GM18870 (cell line): ENCODE measurements around the gene NHLH2.

Experiments
- ATAC-seq: cut with Tn5 transposase; IDR thresholded peaks from one replicate; pipeline ENCODE4 v1.9.1; 2021; ENCODE audit warnings: moderate library complexity; ENCODE audit not compliant: unreplicated experiment

Gene NHLH2

DNA sequence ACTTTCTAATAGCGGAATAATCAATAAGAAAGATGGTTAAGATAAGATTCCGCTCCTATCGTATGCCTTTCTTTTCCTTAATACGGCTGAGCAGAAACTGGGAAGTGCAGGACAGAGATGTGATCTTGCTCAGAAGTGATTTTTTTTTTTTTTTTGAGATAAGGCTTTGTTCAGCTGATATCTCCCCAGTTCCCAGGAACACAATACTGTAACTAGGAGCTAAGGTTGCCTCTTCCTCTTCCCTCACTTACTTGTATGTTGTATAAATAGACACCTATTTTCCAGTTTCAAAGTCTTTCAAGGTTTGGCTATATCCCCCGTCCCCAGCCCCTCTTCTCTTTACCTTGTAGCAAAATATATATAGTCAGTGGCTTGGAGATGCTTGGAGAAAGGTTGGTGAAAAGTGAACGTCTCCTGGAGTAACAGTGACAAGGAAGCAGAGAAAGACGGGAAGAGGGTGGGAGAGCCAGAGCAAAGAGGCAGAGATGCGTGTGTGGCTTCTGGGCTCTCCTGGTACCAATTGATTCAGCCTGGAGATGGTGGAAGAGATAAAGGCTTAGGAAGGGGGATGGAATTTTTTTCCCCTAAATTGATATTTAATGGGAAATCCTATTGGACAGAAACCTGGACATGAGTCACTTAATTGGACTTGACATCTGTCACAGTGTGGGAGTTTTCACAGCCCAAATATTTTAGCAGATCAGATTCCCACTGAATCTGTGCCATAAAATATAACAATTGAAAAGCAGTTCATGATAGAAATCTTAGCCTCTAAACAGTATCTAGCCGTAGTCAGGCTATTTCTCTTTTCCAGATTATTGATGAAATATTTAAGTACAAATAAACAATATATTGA lies at the start of gene NHLH2:
TSS of gene NHLH2 (minus strand) at position 522 of the 856 bp plus-strand sequence. CDS start 2,754 bp downstream, outside the sequence.
- ATAC-seq: no peak

DNA sequence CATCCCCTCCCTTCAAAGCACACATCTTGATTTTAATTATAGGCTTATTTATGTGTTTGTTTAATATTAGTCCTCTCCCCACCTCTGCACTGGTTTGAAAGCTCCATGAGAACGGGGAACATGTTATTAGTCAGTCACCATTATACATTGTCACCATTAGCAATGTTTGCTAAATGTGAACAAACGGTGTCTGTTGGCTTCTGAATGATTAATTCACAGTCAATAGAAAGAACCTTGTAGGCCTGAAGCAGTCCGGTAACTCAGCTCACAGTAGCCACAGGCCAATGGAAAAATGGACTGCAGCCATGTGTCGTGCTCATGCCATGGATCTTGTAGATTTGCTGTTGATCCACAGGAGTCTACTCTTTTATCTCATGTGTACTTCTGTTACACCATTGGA lies 49.7 kb upstream of the NHLH2 start:
- ATAC-seq: no peak

DNA sequence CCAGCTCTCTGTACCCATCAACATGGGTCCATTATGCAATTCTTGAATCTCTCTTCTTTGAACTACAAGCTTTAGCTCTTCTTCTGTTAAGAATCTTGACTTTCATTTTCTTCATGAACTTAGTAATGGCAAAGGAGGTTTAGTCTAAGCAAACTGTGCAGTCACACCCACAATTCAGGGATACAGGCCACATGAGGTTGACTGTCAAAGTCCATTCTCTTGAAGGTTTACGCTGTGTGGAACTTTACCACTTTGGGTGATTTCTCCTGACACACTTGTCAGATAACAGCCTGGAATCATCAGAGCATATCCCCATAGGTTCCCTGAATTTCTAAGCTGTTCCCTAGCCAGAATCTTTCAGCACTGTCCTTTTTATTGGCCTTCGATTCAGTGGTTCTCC lies 48.0 kb upstream of the NHLH2 start:
- ATAC-seq: no peak

DNA sequence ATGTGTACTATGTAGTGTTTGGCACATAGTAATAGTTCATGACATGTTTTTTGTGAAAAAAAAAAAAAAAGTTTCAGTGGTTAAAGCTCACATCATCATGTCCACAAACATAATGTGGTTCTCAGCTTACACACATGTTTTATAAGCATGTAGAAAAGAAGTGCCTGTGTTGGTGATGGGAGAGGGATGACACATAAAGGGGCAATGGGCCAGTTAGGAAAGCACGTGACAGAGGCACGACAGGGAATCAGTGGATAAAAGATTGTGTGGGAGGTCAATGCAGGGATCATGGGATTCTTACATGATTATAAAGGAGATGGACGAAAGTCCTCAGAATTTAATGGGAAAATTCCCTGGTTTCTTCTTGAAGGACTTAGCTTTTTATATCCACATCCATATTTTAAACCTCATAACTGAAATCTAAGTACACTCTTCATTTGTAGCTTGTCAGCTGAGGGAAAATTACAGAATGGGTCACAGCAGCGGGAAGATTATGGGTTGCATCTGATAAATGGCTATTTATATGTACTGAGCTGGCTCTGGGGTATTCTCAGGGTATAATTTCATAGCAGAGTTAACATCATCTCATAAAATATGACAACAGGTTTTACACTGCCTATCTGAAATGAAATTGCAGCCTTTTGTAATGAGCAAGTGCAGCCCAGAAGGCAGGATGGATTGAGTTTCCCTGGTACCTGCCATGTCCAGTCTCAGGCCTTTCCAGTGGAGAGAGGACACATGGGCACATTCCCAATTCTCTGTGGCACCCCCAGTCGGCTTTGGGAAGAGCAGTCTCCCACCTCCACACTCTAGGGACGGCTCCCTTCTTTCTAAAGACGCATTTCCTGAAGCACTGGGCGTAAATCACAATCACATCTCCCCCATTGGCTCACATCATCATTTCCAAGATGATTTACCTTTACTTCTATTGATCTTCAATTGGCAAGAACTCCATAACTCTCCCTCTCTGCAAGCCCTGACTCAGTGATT lies 42.3 kb upstream of the NHLH2 start:
- no peak for ATAC-seq

DNA sequence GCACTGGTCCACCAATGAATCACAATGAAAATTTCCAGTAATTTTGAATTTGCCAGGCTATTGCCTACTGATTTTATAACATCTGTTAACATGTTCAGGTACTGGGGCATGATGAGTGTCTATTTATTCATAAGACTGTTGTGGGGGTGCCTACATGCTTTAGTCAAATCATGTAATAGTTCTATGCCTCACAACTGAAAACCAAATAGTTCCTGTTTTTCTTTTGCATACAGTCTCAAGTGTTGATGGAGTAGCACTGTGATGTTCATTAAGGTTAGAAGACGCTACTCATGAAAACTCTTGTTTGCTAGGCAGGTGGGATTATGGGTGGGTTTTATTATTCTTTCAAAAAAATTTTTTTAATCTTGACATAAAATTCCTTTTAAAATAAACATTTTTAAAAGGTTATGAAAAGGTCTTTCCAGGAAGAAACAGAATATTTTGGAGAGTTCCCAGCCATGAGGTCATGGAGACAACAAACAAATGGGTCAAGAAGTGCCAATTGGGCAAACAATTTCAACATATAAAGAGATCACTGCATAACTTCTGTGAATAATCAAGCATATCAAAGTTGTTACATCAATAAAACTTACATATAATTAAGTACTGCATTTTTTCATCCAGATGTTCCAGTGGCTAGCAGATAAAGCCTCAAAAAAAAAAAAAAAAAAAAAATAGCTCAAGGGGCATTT lies 40.2 kb upstream of the NHLH2 start:
- ATAC-seq: no peak

DNA sequence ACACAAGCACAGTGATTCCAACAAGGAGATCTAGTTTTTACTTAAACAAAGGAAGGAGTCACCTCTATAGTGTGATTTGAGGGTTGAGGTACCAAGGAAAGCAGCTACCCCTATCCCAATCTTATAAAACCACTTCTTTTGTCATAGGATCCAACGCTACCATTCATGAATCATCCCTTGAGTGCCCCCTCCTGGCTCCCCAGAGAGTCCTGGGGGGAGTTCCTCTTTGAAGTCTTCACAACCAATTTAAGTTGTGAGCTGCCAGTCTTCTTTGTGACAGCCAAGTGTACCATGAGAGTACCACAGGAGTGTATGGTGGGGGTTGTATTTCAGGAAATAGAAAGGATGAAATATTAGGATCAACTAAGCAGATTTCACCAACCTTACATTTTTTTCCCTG lies 39.1 kb upstream of the NHLH2 start:
- no peak for ATAC-seq

DNA sequence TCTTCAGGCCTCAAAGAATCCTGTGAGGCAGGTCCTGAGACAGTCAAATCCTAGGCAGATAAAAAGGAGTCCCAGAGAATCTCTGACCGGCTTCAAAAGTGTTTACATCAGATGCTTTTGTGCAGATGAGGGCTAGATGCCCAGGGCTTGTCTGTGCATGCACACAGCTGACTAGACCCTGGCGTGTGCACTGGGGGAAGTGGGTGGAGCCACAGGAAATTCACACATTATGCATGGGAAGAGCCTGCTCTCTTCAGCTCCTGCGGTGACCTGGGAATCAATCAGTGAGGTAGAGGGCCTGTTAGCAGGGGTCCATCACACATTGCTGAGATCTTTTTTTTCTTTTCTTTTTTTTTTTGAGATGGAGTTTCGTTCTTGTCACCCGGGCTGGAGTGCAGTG lies 36.6 kb upstream of the NHLH2 start:
- ATAC-seq: no peak

DNA sequence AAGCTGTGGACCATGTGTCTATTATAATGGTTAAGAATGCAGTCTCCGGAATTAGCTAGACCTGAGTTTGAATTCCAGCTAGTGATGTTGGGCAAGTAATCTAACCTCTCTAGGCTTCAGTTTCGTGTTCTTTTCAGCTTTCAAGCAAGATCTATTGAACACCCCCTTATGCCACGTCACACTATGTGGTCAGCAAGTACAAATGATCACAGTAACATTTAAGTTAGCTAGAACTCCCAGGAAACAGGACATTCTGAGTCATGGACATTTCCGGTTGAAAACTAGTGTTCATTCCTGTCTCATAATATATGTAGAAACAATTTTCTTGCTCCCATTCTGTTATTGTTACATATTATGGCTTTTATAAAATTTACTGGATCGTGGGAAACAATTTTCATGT lies 34.0 kb upstream of the NHLH2 start:
- ATAC-seq: no peak

DNA sequence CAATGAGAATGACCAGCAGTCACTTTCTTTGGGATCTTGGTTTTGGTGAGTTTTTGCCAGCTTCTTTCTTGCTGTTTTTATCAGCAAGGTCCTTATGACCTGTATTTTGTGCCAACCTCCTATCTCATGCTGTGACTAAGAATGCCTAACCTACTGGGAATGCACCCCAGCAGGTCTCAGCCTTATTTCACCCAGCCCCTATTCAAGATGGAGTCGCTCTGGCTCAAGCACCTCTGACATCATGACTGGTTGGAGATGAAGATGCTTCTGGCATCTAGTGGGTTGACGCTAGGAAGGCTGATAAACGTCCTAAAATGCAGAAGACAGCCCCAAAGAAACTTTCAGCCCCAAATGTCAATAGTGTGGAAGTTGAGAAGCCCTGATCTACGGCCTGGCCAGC lies 33.6 kb upstream of the NHLH2 start:
- no peak for ATAC-seq

DNA sequence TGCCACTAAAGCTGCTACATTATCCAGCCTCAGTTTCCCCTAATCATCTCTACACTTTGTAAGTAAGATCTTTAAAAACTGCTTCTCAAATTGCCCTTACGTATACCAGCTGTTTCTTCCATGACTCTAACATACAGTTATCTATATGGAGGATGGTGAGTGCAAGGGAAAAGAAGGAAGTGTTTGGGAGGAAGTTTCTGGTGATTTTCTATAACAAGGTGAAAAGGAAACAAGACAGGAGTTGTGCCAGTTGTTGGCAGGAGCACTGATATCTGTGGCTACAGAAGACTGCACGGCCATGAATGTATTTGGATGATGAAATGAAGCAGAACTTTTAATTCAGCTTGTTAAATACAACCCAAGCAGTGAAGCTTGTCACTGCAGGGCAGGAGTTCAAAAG lies 32.3 kb upstream of the NHLH2 start:
- ATAC-seq: no peak

DNA sequence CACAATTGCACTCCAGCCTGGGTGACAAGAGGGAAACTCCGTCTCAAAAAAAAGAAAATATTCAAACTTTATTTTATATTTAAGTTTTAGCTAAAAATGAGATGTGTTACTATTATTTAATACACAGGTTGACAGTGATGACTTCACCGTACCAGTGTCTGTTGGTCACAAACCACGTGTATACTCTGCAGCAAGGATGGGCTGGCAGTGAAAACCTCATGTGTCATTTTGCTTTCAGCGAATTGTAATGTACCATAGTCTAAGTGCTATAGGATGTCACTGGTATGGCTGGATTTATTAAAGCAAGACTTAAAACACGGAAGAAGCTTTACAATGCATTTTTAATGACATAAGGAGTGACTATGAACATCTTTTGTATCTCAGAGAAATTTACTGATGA lies 28.1 kb upstream of the NHLH2 start:
- no peak for ATAC-seq

DNA sequence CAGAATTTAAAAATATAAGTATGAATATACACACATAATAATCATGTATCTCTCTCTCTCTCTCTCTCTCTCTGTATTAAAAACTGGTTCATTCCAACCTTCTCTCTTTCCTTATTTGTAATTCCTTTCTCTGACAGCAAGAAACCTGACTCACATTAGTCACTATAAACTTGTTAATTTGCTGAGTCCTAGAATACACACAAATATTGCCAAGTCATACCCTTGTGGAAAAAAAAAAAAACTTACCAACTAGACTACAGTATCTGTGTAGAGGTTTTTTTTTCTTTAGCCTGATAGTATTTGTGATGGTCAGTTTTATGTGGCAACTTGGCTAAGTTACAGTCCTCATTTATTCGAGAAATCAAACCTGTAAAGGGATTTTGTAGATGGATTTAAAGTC lies 26.3 kb upstream of the NHLH2 start:
- no peak for ATAC-seq

DNA sequence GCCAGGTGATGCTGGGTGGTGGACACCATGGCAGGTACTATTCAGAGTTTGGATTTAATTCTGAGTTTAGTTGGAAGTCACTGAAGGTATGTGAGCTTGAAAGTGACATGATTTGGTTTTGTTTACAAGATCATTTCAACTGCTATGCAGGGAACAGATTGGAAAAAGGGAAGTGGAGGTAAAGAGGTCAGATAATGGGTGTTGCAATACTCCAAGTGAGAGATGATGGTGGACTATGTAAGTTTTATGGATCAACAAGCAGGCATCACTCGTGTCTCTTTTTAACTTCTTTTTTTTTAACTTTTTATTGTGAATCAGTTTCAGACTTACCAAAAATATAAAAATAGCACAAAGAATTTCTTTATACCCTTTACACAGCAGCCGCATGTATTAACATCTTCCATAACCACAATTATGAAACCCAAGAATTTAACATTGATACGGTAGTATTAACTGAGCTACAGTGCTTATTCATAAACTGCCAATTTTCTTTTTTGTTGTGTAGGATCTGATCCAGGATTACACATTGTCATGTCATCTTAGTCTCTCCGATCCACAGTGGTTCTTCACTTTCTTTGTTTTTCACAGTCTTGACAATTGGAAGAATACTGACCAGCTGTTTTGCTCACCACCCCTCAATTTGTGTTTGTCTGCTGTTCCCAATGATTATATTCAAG lies 24.9 kb upstream of the NHLH2 start:
- ATAC-seq: no peak

DNA sequence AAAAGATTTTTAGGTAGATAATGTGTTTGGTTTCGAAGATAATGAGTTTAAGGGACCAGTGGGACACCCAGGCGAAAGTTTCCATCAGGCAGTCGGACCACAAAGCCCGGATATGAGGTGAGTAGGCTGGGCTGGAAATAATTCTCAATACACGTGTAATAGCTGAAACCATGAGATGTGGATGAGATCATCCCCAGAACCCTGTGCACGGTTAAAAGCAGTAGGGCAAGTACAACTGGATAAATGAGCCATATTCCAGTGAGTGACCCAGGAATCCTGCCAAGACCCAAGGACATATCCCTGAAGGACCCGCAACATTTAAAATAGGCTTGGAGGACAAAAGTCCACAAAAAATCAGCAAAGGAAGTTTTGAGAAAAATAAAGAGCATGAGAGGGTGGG lies 21.5 kb upstream of the NHLH2 start:
- no peak for ATAC-seq

DNA sequence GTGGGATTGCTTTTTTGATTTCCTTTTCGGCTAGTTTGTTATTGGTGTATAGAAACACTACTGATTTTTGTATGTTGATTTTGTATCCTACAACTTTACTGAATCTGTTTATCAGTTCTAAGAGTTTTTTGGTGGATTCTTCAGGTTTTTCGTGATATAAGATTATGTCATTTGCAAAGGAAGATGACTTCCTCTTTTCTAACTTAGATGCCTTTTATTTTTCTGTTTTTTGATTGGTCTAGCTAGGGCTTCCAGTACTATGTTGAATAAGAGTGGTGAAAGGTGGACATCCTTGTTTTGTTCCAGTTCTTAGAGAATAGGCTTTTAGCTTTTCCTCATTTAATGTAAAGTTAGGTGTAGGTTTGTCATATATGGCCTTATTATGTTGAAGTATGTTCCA lies 13.1 kb upstream of the NHLH2 start:
- no peak for ATAC-seq

DNA sequence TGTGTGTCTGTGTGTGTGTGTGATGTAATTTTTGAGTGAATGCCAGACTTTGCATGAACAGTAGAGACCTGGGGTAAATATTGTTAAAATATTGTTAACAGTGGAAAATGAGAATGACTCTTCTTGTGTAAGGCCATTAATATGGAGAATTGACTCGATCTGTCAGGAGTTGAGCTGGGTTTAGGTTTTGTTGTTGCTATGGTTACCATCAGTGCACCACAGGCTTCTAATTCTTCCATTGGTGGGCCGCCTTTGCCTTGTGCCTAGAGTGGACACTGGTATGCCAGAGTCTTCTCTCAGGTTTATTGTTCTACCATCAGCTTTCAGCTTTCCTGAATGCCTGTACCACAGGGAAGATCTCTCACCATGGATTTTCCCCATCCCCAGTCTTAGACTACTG lies 10.0 kb upstream of the NHLH2 start:
- no peak for ATAC-seq

DNA sequence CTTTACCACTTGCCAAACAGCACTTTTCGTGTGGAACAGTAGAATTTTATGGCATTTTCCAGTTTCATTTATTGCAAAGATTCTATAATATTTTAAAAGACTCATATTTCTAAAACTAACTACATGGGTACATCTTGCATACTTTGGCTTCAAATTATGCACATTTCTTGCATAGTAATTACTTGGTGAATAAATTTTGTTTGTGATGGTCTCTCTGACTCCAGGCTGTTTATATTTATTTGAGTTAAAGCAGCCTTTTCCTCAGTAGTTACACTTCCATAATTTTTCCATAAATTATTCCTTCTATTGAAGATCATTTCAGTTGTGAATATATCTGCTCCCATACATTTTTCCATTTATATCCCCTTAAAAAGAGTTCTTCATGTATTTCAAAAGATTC lies 6.9 kb upstream of the NHLH2 start:
- ATAC-seq: no peak

DNA sequence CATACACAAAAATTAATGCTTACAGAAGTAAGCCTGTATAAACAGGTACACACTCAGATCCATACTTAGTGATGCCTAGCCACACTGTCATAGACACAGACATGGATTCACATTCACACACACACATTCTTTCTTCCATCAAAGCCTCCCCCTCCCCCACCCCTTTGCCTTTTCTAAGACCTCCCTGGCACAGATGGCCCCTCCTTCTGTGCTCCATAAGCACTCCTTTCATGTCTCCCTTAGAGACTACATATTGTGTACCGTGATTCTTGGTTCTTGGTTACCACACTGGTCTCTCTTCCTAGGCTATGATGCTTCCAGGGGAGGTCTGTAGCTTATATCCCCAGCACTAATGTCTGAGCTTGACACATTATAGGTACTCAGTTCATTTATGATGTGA lies 2.0 kb upstream of the NHLH2 start:
- no peak for ATAC-seq

DNA sequence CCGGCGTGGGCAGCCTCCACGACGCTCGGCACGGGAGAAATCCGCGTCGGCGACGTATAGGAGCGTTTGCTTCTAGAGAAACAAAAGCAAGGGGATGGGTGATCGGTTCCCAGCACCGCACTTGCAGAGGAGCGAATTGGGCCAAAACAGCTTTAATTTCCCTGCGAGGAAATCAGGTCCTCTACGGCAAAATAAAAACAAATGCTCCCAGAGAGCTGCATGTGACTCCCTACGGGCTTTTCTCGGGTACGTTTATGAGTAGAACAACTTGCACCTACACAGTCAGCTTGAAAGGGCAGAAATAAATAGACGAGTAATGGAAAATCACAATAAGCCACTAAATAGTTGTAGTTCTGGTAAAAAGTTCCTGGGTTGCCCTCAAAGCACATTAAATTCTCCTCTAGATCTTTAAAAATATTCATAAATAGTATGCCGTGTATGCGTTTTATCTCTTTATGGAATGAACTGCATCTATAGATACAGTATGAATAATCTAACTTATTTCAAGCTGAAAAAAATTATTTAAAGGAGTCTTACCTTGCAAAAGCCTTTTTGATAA lies 1.2 kb downstream of the NHLH2 start:
- no peak for ATAC-seq

DNA sequence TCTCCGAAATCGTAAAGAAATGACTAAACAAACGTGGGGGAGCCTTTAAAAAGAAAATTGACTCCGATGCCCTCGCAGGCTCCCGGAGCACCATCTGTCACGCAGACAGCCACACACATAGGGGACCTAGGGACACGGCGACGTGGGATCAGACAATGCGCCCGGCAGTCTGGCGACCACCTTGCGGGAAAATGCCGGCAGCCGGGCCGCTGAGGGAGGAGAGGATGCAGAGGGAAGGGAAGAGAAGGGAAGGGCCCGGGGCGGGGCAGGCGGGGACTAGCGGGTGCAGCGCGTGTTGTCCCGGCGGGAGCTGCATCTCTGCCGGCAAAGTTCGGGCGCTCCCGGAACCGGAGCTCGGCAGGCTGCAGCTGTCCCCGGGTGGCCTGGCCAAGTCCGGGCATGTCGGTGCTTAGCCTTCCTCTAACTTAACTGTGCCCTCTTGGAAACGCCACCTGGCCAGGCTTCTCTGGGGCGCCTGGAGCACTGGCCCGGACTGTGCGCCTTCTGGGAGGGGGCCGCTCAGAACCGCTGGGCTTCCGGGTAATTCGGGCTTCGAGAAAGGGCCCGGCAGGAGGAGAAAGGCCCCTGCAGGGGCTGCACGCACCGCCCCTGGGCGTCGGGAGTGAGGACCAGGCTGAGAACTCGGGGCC lies 1.8 kb downstream of the NHLH2 start:
- no peak for ATAC-seq
